Skin of body (tissue), 2 donors: Measurements from ENCODE around the gene PHRF1. TPM values are rescaled to one million over a fixed set of nuclear protein-coding genes. Genes with fewer than 3 reads are reported as not detected.
"Not testable (repeated sequence)": the region's sequence is repeated elsewhere in the genome, so short reads cannot be mapped to it uniquely, and the experiment has no call there.

Source experiments
- DNase-seq: peaks from one replicate; lab custom pipeline; 2025; lab: John Stamatoyannopoulos, UW
- total RNA-seq: library from RNA; depleted of rRNA; stranded (reverse); fragments of >200 nt; gene quantifications from one replicate; pipeline ENCODE4 v1.2.3, GENCODE V29; 2014

The PHRF1 gene
- total RNA-seq, 1 donor from 2014 or later, result 18.8 TPM

DNA sequence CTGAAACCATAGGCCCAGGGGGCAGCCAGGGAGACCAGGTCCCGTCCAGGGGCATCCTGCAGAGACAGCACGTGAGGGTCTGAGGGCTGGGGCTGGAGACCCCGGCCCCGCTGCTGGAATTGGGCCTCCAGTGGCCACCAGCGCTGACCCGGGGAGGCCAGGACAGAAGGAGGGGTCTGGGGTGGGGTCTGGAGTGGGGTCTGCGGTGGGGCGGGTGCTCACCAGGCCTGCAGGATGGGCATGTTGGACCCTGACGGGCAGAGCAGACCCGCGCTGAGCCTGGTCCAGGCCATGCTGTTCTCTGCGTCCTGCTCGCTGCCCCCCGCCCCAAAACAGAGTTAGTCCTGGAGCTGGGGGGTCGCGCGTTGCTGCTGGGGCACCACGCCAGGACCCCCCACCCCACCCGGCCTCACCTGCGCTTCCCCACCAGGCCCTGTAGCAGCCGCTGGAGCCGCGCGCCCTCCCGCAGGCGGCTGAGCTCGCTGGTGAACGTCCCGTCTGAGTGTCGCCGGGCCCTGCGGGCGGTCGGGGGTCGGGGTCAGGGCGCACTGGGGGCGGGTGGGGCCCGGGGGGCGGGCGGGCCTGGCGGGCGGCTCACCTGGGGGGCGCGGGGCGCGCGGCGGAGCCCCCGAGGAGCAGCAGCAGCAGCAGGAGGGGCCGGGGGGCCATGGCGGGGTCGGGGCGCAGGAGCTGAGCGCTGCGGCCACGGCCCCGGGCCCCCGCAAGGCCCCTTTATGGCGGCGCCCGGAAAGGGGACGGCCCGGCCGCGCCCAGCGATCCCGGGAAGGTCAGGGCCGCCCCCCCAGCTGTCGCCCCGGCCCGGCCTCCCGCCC is 50.4 kb downstream of the PHRF1 start, which contains the start of gene SCT:
TSS of gene SCT (minus strand) at position 707 of the 833 bp plus-strand sequence. CDS start at position 669, 38 bp downstream.
- DNase-seq, result no peak

DNA sequence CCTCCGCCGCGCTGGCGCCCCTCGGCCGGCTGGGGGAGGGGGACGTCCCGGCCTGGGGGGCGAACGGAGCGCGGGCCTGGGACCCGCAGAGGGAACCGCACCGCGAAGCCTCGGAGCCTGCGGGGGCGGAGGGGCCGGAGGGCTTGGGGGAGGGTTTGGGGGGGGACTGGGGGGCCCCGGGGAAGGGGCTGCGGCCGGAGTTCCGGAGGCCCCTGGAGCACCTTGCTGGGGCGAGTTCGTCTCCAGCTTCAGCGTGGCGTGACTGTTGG is 51.0 kb downstream of the PHRF1 start:
- DNase-seq, result no peak

DNA sequence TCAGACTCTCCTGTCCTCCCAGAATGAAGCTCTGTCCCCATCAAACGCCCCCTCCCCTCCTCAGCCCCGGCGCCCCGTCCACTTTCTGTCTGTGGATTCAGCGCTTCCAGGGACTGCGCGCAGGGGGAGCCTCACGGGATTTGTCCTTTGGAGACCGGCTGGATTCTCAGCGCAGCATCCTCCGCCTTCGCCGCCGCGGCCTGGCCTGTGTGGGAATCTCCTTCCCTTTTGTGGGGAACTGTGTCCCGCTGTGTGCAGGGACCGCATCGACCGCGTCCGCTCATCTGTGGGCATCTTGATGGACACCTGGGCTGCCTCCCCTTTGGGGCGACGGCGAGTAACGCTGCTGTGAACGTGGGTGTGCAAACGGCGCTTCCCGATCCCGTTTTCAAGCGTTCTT is 51.8 kb downstream of the PHRF1 start:
- DNase-seq, result no peak

DNA sequence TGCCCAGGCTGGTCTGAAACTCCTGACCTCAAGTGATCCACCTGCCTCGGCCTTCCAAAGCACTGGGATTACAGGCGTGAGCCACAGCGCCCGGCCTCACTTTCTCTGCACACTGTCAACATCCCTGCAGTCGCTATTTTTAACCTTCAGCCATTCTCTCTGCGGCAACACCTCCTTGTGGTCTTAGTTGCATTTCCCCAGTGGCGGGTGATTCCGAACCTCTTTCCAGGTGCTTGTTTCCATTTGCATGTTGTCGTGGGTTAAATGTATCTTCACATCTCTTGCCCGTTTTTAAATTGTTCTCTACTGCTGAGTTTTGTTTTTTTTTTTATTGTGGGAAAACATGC is 52.9 kb downstream of the PHRF1 start:
- DNase-seq, result no peak

DNA sequence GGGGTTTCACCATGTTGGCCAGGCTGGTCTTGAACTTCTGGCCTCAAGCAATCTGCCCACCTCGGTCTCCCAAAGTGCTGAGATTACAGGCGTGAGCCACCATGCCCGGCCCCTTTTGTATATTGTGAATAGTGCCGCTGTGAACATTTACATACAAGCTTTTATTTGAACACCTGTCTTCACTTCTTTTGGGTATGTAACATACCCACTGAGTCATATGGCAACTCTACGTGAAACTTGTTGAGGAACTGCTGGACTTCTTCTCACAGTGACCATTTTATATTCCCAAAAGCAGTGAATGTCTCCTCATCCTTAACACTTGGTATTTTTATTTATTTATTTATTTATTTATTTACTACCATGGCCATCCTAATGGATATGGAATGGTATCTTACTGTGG is 54.6 kb downstream of the PHRF1 start:
- no peak for DNase-seq

DNA sequence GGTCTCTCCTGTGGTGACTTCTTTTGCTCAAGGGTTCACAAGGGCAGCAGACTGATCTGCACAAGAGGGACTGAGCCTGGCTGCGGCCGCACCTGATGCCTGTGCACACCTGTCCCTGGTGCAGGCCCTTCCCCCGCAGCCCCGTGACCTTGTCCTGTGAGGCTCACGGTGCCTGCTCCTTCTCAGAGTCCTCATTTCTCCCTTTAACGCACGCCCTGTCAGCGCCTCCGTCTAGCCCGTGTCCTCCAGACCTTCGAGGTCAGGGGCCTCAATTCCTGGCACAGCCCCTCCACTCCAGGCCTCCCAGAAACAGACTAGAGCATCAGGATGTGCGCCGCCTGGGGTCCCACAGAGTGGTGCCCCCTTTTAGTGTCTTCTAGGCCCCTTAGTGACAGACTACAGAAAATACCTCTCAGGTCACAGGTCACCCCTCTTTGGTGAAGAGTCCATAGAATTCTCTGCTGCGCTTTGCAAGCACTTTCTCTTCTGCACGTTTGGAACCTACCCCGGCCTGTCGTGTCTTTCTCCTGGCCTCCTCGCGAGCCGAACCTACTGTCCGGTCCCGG is 59.8 kb downstream of the PHRF1 start:
- DNase-seq, result no peak

DNA sequence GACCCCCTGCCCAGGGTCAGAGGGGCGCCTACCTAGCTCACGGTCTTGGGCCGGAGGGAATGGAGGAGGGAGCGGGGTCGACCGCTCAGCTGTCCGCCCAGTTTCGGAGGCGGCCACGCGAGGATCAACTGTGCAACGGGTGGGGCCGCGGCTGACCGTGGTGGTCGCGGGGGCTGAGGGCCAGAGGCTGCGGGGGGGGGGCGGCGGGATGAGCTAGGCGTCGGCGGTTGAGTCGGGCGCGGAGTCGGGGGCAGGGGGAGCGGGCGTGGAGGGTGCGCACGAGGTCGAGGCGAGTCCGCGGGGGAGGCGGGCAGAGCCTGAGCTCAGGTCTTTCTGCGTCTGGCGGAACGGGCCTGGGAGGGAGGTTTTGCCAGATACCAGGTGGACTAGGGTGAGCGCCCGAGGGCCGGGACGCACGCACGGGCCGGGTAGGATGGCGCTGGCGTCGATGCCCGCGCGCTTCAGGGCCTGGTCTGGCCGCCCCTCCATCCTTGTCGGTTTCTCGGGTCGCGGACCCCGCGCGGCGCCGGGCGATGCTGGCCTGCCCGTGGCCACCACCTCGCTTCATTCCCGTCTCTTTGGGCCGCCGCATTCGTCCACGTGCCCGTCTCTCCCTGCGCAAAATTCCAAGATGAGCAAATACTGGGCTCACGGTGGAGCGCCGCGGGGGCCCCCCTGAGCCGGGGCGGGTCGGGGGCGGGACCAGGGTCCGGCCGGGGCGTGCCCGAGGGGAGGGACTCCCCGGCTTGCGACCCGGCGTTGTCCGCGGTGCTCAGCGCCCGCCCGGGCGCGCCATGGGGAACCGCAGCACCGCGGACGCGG is 60.5 kb downstream of the PHRF1 start, which contains the start of gene DRD4:
TSS of gene DRD4 (plus strand) at position 759 of the 822 bp plus-strand sequence. CDS start at position 795, 36 bp downstream.
- no peak for DNase-seq

DNA sequence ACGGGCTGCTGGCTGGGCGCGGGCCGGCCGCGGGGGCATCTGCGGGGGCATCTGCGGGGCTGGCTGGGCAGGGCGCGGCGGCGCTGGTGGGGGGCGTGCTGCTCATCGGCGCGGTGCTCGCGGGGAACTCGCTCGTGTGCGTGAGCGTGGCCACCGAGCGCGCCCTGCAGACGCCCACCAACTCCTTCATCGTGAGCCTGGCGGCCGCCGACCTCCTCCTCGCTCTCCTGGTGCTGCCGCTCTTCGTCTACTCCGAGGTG is 61.0 kb downstream of the PHRF1 start:
- DNase-seq, result no peak

DNA sequence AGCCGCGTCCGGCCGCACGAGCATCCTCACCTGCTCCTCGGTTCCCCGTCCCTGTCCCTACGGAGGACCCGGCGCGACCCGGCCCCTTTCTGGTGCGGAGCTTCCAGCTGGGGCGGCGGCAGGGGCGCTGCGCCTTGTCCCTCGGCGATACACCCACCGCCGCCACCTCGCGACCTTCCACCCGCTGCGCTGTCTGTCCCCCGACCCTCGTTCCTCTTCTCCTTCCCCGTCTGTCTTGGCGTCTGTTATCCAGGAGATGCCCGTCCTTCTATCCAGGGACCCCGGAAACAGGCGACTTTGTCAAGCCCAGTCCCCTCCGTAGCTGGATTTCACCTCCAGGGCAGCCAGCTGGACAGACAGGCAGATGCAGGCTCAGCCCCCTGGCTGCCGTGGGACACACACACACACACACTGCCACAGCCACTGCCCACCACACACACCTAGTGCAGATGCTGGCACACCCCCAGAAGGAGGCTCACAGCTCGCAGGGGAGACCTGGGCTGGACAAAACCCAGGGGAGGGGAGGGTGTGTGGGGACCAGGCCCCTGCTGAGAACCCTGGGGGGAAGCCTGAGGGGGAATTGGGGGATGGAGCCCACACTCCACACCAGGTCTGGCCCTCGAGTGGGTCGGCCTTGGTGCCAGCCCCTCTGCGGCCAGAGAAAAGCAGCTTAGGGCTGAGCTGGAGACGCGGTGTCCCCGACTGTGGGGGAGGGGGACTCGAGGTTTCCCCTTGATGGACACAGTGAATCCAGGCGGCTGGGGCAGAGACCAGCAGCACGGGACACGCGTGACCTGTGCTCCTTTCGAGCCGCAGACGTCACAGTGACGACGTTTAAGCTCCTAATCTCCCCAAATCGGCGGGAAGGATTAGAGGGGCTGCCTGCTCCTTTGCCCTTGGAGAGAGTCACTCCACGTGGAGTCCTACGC is 61.6 kb downstream of the PHRF1 start:
- DNase-seq, result no peak

DNA sequence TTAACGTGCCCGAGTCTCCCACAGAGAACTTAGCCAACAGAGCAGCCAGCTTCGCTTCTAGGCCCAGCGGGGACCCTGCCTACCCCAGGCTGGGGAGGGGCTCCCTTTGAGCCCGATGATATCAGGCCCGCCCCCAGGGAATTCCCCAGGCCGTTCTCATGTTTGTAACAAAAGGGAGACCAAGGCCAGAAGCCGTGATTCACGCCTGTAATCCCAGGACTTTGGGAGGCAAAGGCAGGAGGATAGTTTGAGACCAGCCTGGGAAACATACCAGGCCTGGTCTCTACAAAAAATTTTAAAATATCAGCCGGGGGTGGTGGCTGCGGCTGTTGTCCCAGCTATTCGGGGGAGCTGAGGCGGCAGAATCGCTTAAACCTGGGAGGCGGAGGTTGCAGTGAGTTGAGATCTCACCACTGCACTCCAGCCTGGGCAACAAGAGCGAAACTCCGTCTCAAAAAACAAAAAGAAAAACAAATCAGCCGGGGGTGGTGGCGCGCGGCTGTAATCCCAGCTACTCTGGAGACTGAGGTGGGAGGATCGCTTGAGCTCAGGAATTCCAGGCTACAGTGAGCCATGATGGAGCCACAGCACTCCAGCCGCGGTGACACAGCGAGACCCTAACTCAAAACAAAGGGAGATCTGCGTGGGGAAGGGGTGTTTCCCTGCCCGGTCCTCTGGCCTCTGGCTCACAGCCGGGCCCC is 62.5 kb downstream of the PHRF1 start:
- no peak for DNase-seq

DNA sequence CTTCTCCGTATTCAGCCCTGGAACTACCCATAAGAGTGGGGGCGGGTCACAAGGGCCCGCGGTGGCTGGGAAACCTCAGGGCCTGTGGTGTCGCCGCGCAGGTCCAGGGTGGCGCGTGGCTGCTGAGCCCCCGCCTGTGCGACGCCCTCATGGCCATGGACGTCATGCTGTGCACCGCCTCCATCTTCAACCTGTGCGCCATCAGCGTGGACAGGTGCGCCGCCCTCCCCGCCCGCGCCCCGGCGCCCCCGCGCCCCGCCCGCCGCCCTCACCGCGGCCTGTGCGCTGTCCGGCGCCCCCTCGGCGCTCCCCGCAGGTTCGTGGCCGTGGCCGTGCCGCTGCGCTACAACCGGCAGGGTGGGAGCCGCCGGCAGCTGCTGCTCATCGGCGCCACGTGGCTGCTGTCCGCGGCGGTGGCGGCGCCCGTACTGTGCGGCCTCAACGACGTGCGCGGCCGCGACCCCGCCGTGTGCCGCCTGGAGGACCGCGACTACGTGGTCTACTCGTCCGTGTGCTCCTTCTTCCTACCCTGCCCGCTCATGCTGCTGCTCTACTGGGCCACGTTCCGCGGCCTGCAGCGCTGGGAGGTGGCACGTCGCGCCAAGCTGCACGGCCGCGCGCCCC is 63.2 kb downstream of the PHRF1 start:
- no peak for DNase-seq

DNA sequence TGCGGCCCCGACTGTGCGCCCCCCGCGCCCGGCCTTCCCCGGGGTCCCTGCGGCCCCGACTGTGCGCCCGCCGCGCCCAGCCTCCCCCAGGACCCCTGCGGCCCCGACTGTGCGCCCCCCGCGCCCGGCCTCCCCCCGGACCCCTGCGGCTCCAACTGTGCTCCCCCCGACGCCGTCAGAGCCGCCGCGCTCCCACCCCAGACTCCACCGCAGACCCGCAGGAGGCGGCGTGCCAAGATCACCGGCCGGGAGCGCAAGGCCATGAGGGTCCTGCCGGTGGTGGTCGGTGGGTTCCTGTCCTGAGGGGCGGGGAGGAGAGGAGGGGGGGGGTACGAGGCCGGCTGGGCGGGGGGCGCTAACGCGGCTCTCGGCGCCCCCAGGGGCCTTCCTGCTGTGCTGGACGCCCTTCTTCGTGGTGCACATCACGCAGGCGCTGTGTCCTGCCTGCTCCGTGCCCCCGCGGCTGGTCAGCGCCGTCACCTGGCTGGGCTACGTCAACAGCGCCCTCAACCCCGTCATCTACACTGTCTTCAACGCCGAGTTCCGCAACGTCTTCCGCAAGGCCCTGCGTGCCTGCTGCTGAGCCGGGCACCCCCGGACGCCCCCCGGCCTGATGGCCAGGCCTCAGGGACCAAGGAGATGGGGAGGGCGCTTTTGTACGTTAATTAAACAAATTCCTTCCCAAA is 63.9 kb downstream of the PHRF1 start:
- DNase-seq, result no peak

DNA sequence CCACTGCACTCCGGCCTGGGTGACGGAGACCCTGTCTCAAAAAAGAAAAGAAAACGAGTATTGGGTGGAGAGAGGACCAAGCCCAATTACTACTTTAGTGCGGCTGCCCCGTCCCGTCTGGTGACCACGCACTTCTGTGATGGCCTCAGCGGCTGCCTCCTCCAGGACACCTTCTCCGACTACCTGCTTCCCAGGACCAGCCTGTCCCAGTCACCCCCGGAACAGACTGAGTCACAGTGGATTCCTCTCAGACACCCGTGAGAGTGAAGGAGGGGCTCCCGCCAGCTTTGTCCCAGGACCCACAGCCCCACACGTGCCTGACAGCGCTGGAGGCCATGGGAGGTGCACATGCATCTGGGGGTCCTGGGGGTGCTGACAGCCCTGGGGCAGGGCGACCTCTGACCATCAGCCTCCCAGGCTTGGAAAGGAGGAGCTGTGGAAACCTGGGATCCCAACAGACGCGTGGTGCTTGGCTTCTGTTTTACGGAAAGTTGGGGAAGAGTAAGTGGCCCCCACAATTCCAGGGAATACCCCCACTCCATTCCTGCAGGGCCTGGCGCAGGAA is 65.6 kb downstream of the PHRF1 start:
- no peak for DNase-seq

DNA sequence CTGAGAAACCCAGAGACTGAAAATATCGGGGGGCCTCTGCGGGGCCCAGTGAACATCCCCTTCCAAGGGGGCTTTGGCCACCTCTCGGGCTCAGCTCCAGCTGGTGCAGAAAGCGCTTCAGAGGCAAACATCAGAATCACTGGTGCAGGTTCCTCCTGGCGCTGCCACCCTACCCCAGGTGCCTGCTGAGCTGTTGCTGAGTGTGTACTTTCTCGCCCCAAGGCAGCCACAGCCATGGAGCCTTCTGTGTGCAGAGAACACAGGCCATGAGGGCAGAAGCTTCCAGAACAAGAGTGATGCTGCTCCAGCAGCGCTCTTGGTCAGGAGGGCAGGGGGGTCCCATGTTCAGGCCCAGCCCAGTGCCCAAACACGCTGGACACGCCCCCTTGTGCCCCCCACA is 67.1 kb downstream of the PHRF1 start:
- no peak for DNase-seq

DNA sequence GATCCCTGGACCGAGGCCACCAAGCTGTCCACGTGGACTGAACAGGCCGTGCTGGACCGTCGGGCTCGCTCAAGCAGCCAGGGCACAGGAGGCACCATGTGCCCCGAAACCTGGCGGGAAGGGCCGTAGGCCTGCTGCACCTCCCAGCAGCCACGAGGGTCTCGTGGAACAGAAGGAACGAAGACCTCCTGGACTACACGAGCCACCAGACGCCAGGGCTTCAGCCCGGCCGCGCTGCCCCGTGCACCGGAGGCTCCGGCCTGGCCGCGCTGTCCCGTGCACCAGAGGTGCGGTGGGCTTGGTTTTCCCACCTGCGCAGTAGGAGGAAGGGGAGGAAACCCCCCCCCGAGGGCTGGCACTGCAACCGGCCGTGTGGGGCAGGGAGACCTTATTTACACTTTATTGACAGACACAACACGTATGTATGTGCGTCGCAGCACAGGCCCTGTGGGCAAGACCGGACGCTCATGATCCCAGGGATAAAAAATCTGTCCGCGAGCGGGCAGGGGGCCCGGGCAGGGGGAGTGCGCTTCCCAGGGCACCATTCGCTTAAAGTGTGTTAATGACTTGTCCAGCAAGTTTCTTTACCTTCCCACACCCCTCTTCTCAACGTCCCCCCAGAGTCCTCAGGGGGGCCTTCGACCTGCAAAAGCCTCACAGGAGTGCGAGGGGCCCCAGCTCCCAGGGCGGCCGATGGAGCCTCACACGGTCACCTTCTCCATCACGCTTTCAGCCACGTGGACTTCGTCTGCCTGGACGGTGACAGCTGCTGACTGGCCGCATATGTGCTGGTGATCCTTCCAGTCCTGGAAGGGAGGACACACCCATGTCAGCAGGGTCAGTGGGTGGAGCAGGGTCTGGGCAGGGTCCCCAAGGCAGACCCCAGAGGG is 67.8 kb downstream of the PHRF1 start:
- DNase-seq, result no peak

DNA sequence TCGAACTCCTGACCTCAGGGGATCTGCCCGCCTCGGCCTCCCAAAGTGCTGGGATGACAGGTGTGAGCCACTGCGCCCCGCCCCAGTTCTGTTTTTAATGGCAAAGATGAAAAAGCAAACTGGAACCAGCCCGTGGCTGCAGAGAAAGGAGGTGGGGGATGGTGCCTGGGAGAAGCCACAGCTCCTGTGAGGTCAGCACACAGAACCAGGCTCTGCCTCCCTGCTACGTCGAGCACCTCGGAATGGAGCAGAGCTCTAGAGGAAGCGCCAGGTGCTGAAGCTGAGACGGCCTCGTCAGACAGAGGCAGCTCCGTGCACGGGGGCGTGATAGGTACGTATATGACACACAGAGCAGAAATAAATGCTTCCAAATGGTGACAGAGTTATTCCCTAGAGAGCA is 69.3 kb downstream of the PHRF1 start:
- no peak for DNase-seq

DNA sequence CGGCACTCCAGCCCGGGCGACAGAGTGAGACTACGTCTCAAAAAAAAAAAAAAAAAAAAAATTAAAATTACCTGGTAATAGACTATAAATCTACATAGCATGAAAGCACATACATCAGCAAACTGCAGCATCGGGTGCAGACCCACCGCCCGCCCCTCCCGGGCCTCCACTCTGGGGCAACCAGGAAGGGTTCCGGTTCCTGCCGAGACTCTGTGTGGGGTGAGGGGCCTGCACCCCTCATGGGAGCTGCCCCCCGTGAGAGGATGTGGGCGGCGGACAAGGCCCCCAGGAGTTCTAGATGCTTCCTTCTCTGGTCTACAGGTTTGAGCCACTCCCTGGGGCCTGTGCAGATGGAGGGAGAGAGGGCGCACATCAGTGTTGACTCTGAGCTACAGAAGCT is 69.9 kb downstream of the PHRF1 start:
- DNase-seq, result no peak

DNA sequence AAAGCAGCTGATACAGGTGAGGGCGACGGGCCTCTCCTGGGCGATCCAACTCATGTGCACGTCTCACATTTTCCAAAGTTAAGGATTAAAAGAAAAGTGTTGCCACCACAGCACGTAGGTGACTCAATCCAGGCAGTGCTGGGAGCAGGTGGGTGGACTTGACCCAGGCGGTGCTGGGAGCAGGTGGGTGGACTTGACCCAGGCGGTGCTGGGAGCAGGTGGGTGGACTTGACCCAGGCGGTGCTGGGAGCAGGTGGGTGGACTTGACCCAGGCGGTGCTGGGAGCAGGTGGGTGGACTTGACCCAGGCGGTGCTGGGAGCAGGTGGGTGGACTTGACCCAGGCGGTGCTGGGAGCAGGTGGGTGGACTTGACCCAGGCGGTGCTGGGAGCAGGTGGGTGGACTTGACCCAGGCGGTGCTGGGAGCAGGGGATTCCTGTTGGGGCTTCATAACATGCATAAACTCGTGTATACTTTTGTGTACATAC is 71.4 kb downstream of the PHRF1 start:
- not testable (repeated sequence) for DNase-seq
